Measurements from ENCODE around the gene NOP9. TPM values are rescaled to one million over a fixed set of nuclear protein-coding genes. Genes with fewer than 3 reads are reported as not detected.

NOP9 gene
- total RNA-seq, 1 experiment from 2014 or later, result 25.3 TPM

DNA sequence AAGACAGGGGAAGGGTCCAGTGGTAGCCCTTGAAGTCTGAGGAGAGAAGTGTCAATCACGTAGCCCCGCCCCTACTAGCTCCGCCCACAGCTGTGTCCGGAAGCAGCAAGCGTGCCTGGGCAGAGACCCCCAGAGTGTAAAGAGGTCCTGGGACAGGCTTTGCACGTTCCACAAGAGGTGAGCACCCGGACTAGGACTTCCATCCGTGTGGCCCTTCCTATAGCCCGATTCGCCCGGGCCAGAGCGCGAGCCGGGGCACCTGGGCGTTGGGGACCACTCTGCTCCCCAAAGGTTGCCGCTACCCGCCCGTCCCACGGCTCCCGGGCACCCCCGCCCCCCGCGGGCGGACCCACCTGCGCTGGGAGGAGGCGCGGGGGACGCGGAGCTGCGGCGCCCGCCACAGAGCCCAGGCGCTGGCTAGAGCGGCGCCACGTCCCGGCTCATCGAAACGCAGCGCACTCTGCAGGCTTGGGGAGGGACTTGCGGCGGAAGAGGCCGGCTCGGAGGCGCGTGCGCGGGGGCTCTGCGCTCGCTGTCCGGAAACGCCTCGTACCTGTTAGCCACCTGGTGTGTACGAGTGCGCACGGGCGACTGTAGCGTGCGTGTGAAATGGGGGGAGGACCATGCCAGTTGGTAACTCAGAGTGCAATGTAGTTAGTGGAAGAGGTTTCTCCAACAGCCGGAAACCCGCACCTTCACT lies 28.4 kb upstream of the NOP9 start, which contains the start of gene RABGGTA:
RABGGTA (minus strand) TSS at position 464 of the 700 bp plus-strand sequence. CDS start 482 bp downstream, outside the sequence.
- Histone ChIP-seq H3K4me1 (ENCODE audit: control insufficient read depth, insufficient read depth, low read length) (peaks cover 3% of the 10 kb centered on the region; the same call in 1 of the 2 replicates), H3K27me3 (ENCODE audit: control insufficient read depth, insufficient read depth, low read length) (no peaks in the 10 kb centered on the region), H3K36me3 (ENCODE audit: control insufficient read depth, insufficient read depth, low read length) (no peaks in the 10 kb centered on the region), H3K4me3 (ENCODE audit: low read depth in 2 of 2, low read length in 2 of 2) (peak within 1 kb of the TSS; percentile 81 to 82), H3K9me3 (ENCODE audit: control insufficient read depth, insufficient read depth, low read depth, low read length) (no peaks in the 10 kb centered on the region), H3K27ac (ENCODE audit: low read length) (peak within 1 kb of the TSS; percentile 85)
- ATAC-seq (peak; percentile 99), DNase-seq (ENCODE audit: low read depth, low spot score) (peak; percentile 25)
- BruUV-seq (replicated peaks), result no TSS peak
- TF ChIP-seq, protein P1, sequence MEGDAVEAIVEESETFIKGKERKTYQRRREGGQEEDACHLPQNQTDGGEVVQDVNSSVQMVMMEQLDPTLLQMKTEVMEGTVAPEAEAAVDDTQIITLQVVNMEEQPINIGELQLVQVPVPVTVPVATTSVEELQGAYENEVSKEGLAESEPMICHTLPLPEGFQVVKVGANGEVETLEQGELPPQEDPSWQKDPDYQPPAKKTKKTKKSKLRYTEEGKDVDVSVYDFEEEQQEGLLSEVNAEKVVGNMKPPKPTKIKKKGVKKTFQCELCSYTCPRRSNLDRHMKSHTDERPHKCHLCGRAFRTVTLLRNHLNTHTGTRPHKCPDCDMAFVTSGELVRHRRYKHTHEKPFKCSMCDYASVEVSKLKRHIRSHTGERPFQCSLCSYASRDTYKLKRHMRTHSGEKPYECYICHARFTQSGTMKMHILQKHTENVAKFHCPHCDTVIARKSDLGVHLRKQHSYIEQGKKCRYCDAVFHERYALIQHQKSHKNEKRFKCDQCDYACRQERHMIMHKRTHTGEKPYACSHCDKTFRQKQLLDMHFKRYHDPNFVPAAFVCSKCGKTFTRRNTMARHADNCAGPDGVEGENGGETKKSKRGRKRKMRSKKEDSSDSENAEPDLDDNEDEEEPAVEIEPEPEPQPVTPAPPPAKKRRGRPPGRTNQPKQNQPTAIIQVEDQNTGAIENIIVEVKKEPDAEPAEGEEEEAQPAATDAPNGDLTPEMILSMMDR (IDR thresholded peaks at IDR 0.05), result peak; percentile 86
- TF ChIP-seq POLR2AphosphoS5 (IDR thresholded peaks at IDR 0.05; ENCODE audit: low read depth, low read length), result peak; percentile 70; the same call in 1 of the 2 replicates
- TF ChIP-seq, protein P2, sequence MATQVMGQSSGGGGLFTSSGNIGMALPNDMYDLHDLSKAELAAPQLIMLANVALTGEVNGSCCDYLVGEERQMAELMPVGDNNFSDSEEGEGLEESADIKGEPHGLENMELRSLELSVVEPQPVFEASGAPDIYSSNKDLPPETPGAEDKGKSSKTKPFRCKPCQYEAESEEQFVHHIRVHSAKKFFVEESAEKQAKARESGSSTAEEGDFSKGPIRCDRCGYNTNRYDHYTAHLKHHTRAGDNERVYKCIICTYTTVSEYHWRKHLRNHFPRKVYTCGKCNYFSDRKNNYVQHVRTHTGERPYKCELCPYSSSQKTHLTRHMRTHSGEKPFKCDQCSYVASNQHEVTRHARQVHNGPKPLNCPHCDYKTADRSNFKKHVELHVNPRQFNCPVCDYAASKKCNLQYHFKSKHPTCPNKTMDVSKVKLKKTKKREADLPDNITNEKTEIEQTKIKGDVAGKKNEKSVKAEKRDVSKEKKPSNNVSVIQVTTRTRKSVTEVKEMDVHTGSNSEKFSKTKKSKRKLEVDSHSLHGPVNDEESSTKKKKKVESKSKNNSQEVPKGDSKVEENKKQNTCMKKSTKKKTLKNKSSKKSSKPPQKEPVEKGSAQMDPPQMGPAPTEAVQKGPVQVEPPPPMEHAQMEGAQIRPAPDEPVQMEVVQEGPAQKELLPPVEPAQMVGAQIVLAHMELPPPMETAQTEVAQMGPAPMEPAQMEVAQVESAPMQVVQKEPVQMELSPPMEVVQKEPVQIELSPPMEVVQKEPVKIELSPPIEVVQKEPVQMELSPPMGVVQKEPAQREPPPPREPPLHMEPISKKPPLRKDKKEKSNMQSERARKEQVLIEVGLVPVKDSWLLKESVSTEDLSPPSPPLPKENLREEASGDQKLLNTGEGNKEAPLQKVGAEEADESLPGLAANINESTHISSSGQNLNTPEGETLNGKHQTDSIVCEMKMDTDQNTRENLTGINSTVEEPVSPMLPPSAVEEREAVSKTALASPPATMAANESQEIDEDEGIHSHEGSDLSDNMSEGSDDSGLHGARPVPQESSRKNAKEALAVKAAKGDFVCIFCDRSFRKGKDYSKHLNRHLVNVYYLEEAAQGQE (IDR thresholded peaks at IDR 0.05; ENCODE audit: insufficient read depth in 1 of 2, low read depth in 2 of 2, low read length in 1 of 2), result peak in 1 of 2 experiments; percentile 37; a peak in 1 of 4 replicates
- TF ChIP-seq SIN3A (IDR thresholded peaks at IDR 0.05; ENCODE audit: borderline replicate concordance, insufficient read depth, low read depth, low read length), result no peak
- TF ChIP-seq TCF7L2 (IDR thresholded peaks at IDR 0.05; ENCODE audit: low read depth, low read length), result peak; percentile 18; the same call in 1 of the 2 replicates
- CTCF ChIA-PET, result interaction anchor here (0.6 to 1.4 kb wide), 4 partner anchors 29 to 162 kb away, joined by 3 to 6 read pairs (median 4); partner anchors contain the start of gene TINF2
- in situ Hi-C loops (cut with HindIII; ENCODE audit: low pct_unique_long_range_greater_than_20kb, low sequenced_read_pairs) (no loop called here), intact Hi-C loops (cut with micrococcal nuclease; ENCODE audit: unreplicated experiment) (no loop called here)
- POLR2A ChIA-PET, result no interaction called here

DNA sequence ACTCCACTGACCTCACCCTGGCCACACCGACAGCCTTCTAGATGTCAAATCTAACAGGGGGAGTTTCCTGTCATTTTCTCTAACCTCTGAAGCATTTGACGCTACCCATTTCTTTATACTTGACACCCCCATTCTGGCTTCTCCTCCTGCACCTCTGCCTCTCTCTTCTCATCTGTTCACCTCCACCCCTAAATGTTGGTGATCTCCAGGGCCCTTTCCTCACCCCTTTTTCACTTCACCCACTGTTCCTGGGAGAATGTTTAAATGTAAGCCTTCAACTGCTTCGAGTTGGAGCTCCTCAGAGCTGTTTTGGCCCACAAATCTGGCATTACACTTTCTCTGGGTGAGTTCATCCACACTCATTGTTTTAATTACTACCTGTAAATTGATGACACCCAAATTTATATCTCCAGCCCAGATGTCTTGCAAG lies 27.8 kb upstream of the NOP9 start:
- no peaks in the 10 kb centered on the region for H3K36me3 ChIP-seq (ENCODE audit: control insufficient read depth, insufficient read depth, low read length)
- in situ Hi-C loops (cut with HindIII; ENCODE audit: low pct_unique_long_range_greater_than_20kb, low sequenced_read_pairs), result no loop called here
- no peak for DNase-seq (ENCODE audit: low read depth, low spot score)
- intact Hi-C loops (cut with micrococcal nuclease; ENCODE audit: unreplicated experiment), result no loop called here
- H3K4me3 ChIP-seq (ENCODE audit: low read depth in 2 of 2, low read length in 2 of 2), result peak overlapping the region; percentile 81 to 82
- POLR2A ChIA-PET, result no interaction called here
- no peak; the same call in 1 of the 2 replicates for ATAC-seq
- CTCF ChIA-PET, result no interaction called here
- H3K27ac ChIP-seq (ENCODE audit: low read length), result peak overlapping the region; percentile 85
- peaks cover 3% of the 10 kb centered on the region; the same call in 1 of the 2 replicates for H3K4me1 ChIP-seq (ENCODE audit: control insufficient read depth, insufficient read depth, low read length)
- no peaks in the 10 kb centered on the region for H3K27me3 ChIP-seq (ENCODE audit: control insufficient read depth, insufficient read depth, low read length)
- BruUV-seq (replicated peaks), result no TSS peak
- no peaks in the 10 kb centered on the region for H3K9me3 ChIP-seq (ENCODE audit: control insufficient read depth, insufficient read depth, low read depth, low read length)
- TF ChIP-seq TCF7L2 (IDR thresholded peaks at IDR 0.05; ENCODE audit: low read depth, low read length), result no peak
- no peak for TF ChIP-seq POLR2AphosphoS5 (IDR thresholded peaks at IDR 0.05; ENCODE audit: low read depth, low read length)
- TF ChIP-seq, protein P2 (IDR thresholded peaks at IDR 0.05; ENCODE audit: insufficient read depth in 1 of 2, low read depth in 2 of 2, low read length in 1 of 2), result no peak
- TF ChIP-seq SIN3A (IDR thresholded peaks at IDR 0.05; ENCODE audit: borderline replicate concordance, insufficient read depth, low read depth, low read length), result no peak
- TF ChIP-seq, protein P1 (IDR thresholded peaks at IDR 0.05), result no peak
